HL-60/S4 treated with retinoic acid at 250 ng/mL for 4 days and 3 days (cell line): ENCODE measurements around the gene APOA5.
"Not testable (repeated sequence)": the region's sequence is repeated elsewhere in the genome, so short reads cannot be mapped to it uniquely, and the experiment has no call there.

Experiments
- in situ Hi-C: fragments of 300-500 bp; cut with MboI; formaldehyde crosslinking; loops from 2 replicates; pipeline ENCODE4 v1.7.0; 2022; ENCODE audit warnings: low sequenced_read_pairs

The APOA5 gene

GRCh38 chr11:116801662-116802061, 10.0 kb upstream of the APOA5 start:
- in situ Hi-C loops = not testable (repeated sequence)

DNA sequence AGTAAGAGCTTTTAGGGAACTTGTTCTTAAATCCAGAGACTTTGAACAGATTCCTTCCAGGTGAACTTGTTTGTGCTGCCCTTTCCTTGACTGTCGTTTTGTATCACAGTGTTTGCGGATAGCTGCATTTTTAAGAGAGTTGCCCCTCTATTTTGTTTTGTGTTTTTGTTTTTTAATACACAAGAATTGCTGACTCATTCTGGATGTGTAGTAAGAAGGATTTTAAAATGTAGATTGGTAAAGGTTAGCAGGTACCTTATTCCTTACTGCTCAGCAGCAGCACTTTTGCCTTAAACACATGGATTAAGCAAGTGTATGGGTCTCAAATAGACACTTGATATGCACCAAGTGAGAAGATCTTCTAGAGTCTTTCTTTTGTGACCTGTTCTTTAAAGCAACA, 8.9 kb upstream of the APOA5 start:
- in situ Hi-C loops = no loop called here

GRCh38 chr11:116798368-116798767, 6.7 kb upstream of the APOA5 start:
- in situ Hi-C loops = loop anchor here (25.0 kb wide), 1 partner anchor 314 kb away; no protein-coding TSS in a partner anchor

- in situ Hi-C loops = loop anchor here (25.0 kb wide), 1 partner anchor 314 kb away; no protein-coding TSS in a partner anchor
Measured at GRCh38 chr11:116797816-116798215, 6.1 kb upstream of the APOA5 start.

DNA sequence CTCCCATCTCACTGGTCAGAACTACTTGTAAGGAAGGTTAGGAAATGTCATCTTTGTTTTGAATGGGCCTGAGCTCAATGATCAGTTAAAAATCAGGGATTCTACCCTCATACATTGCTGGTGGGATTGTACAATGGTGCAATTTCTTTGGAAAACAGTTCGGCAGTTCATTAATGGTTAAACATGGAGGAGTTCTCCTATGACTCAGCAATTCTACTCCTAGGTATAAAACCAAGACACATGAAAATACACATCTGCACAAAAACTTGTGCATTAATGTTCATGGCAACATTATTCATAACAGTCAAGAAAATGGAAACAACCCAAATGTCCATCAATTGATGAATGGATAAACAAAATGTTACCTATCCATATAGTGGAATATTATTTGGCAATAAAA, 4.9 kb upstream of the APOA5 start:
- in situ Hi-C loops = loop anchor here (25.0 kb wide), 1 partner anchor 316 kb away; no protein-coding TSS in a partner anchor

DNA sequence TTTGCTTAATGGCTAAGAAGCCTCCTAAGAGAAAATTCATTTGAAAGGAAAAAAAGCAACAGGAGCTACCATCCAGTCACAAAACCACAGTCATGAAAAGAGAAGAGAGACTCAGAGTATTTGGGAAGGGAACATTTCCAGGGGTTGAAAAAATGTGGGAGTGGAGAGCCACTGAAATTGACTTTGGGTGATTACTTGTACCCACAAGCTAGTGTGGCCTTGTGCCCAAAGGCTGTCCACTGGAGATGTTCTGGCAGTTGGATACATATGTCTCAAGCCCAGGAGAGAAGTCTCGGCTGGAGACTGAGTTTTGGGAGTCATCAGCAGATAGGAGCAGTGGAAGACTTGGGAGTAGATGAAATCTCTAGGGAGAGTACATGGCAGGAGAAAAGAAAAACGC, 3.2 kb upstream of the APOA5 start:
- in situ Hi-C loops = loop anchor here (25.0 kb wide), 1 partner anchor 317 kb away; no protein-coding TSS in a partner anchor

DNA sequence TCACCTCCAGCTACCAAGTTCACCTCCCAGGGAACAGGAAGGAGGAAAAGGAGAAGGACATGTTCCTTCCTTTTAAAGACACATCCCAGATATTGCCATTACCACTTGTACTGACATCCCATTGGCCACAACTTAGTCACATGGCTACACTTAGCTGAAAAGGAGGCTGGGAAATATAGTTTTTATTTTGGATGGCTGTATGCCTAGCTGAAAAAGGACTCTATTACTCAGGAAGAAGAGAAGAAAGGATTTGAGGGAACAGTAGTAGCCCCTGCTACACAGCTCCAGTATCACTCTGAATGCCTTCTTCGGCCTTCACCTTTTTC, 2.1 kb upstream of the APOA5 start:
- in situ Hi-C loops = loop anchor here (25.0 kb wide), 1 partner anchor 319 kb away; no protein-coding TSS in a partner anchor

- in situ Hi-C loops = loop anchor here (25.0 kb wide), 1 partner anchor 319 kb away; no protein-coding TSS in a partner anchor
Measured at GRCh38 chr11:116792869-116793771, 1.4 kb upstream of the APOA5 start.

DNA sequence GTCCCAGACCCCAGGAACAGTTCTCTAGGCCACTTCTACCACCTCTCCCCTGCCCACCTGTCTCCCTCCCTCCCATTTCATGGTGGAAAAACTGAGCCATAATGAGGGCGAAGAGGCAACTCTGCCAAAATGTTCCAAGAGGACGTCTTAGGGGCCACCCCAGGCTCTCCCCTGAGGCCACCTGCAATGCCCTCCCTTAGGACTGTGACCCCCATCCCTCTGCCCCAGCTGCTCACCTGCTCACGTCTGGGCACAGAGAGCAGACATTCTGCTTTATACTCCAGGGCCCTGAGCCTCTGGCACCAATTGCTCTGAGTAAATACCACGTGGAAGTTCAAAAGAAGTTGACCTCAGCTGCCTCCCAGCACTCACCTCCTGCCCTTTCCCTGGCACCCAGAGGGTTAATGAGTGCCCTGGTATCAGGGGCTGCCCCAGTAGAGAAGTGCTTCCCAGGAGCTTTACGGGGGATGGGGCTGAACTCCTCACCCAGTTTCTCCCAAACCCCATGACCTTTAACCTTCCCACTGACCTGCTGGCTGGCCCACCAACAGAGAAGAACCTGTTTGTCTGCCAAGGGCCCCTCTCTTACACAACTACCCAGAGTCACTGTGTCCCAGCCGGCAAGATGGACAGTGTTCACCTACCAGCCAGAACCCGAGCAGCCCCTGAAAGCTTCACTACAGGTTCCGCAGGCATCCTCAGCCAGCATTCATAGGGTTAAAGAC, 627 bp upstream of the APOA5 start:
- in situ Hi-C loops = loop anchor here (25.0 kb wide), 1 partner anchor 320 kb away; no protein-coding TSS in a partner anchor

DNA sequence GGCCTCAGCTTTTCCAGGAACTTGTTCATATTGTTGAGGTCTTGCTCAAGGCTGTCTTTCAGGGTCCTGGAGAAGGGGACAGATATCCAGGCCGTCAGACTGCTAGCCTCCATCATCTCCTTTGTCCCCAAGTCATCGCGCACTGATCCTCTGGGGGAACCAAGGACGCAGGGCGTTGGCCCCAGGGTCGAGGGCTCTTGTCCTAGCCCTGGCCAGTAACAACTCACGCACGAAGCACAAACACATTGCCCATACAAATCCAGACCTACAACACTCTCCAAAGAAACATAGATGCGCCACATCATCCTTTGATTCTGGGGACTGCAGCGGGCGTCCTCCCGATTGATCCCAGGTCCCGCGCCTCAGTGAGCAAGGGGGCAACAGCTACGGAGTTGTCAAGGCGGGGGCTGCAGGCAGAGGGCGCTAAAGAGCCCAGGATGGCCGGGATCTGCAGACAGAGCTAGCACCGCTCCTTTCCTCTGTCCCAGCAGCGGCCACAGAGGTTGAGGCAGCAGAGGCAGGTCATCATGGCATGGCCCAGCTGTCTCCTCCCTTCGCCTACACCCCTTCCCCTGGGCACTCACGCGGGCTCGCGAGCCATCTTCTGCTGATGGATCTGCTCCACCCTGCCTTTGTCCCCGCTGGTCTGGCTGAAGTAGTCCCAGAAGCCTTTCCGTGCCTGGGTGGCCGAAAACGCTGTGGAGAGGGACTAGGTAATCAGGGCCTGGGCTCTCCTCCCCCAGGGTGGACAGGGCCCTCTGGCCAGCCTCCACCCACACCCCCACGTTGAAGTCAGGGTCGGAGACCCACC, 472 bp downstream of the APOA5 start:
- in situ Hi-C loops = loop anchor here (25.0 kb wide), 1 partner anchor 321 kb away; no protein-coding TSS in a partner anchor

GRCh38 chr11:116790167-116791001, 1.3 kb downstream of the APOA5 start:
- in situ Hi-C loops = loop anchor here (25.0 kb wide), 1 partner anchor 322 kb away; no protein-coding TSS in a partner anchor

DNA sequence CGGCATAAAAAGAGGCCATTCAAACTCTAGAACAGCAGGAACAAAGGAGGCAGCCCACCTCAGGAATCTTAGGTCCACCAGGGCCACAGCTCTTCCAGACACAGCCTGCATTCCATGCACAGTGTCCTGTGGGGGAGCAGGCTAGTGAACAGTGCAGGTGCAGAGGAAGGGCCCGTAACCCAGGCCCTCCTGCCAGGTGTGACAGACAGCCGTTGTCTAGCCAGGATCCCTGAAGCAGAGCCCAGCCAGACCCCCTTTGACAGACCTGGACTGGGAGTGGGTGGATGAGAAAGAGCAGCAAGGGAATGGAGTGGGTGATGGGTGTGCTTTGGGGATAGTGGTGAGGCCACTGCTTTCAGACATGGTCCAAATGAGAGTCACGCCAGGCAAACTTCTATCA, 2.7 kb downstream of the APOA5 start:
- in situ Hi-C loops = loop anchor here (25.0 kb wide), 1 partner anchor 323 kb away; no protein-coding TSS in a partner anchor

GRCh38 chr11:116788534-116788933, 3.1 kb downstream of the APOA5 start:
- in situ Hi-C loops = loop anchor here (25.0 kb wide), 1 partner anchor 324 kb away; no protein-coding TSS in a partner anchor

DNA sequence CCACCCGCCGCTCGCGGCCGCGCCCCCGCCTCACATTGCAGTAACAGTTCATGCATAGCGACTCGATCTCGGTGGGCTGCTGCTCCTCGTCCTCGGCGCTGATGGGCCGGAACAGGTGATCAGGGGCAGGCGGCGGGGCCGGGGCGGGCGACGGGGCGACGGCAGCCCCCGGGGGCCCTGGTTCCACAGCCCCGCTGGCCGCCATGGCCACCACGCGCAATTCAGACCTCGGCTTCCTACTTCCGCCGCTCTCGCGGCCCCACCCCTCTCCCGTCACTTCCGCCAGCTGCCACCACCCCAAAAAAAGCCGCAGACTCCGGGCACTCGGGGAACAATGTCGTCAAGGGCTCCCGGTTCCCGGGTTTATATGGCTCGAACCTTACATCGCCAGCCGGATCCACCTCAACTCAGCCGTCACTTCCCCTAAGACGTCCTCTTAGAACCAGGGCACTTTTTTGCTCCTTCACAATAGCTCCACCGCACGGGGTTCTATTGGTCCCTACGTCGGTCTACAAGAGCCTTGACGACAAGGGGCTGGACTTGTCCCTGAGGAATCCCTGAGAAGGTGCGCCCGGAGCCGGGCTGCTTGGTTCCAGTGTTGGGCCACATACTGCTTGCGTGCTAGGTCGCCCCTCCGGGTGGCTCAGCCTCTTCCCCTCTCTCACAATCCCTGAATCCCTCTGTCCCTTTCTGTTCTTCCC, 3.7 kb downstream of the APOA5 start, which contains the start of gene ZPR1:
TSS of gene ZPR1 (minus strand) at position 238 of the 701 bp plus-strand sequence. CDS start at position 205, 33 bp downstream.
- in situ Hi-C loops = loop anchor here (25.0 kb wide), 1 partner anchor 324 kb away; no protein-coding TSS in a partner anchor

GRCh38 chr11:116787436-116787785, 4.3 kb downstream of the APOA5 start:
- in situ Hi-C loops = loop anchor here (25.0 kb wide), 1 partner anchor 325 kb away; no protein-coding TSS in a partner anchor

DNA sequence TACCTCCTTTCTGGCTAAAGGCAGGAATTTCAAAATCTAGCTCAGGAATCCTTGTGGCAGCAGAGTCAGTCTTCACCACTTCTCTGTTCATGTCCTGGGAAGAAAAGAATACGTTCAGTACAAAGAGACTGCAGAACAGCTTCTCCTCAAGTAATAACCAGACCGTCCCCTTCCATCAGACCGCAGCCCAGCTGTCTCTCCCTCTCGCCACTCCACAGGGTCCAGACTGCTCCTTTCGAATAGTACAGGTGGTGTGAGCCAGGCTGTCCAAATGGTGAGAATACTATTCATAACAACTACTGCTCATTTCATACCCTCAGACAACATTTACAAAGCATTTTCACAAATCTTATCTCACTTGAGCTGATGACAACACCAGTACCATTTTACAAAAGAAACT, 4.7 kb downstream of the APOA5 start:
- in situ Hi-C loops = loop anchor here (25.0 kb wide), 1 partner anchor 325 kb away; no protein-coding TSS in a partner anchor

GRCh38 chr11:116786326-116786725, 5.4 kb downstream of the APOA5 start:
- in situ Hi-C loops = loop anchor here (25.0 kb wide), 1 partner anchor 326 kb away; no protein-coding TSS in a partner anchor

DNA sequence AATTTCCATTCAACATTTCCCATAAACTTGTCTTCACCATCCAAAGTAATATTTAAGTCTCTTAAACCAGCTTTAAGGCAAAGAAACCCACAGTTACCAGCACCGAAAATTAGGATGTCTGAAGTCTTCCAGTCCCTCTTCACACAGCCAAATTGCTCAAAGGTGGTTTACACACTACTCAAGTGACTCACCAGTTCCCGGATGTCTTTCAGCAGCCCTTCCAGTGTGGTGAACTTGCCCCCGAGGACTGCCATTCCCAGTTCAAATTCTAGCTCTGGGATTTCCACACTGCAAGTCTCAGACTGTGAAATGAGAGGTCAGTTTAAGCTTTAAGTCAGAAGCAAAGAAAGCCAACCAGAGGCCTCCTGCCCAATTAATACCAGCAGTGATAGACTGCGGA, 9.0 kb downstream of the APOA5 start:
- in situ Hi-C loops = loop anchor here (25.0 kb wide), 1 partner anchor 330 kb away; no protein-coding TSS in a partner anchor
